GM04503 (cell line): ENCODE measurements around the gene GNB5.

Experiments
- DNase-seq: peaks from one replicate; pipeline ENCODE4 v3.0.0-alpha.2; 2012; ENCODE audit warnings: low read depth

The GNB5 gene

GRCh38 chr15:52140646-52141045, 50.5 kb downstream of the GNB5 start:
- DNase-seq: no peak

DNA sequence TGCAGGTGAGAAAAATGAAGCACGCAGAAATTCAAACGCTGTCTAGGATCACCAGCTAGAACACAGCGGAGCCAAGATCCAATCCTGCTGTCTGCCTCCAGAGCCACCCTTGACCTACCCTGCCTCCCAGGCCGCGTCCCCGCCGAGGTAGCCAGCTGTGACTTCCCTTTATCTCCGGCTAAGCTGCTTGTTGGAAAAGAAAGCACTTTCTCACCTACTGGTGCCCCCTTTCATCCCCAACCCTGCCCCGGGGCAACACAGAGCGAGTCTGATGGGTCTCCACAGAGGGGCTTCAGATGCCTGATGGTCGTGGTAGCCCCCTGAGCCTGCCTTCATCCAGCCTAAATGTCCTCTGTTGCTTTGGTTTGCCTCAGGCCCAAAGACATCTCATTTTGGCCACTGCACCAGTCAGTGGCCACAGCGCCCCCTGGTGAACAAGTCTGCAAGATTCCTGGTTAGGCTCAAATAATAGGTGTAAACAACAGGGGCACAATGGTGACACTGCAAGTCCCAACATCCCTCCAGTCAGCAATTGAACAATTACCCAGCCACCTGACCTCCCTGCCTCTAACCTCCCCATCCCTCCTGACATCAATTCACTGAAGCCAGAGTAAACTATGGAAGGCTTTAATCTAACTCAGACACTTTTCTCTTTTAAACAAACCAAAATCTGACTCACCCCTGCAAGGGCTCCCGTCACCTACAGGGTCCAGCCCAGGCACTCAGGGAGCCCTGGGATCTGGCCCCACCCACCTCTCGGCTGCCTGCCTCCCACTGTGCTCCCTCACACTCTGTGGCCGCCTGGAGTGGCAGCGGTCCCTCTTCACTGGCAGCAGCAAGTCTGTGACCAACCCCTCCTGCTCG, 51.4 kb downstream of the GNB5 start:
- no peak for DNase-seq

- DNase-seq: no peak
These were observed 53.5 kb downstream of the GNB5 start for GRCh38 chr15:52137432-52138357.

DNA sequence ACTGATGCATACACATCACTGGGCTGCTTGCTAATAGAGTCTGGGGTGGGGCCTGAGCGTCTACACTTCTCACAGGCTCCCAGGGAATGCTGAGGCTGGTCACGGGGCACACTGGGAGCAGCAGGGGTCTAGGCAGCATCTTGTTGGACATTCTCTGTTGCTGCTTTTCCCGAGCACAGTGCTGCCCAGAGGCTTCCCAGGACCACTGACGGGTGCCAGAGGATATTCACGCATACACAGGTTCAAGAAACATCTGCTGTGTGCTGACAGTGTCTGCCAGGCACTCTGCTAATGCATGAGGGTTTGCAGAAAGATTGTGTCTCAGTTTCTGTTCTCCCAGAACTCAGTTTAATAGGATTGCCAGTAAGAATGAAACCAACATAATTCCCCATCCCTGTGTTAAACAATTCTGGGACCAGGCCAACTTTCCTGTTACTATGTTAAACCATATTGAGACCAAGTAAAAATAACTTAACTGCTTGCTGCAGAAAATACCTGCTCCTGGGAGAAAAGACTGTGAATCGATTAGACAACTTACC, 54.7 kb downstream of the GNB5 start:
- no peak for DNase-seq

GRCh38 chr15:52134502-52135144, 56.6 kb downstream of the GNB5 start:
- DNase-seq: no peak

DNA sequence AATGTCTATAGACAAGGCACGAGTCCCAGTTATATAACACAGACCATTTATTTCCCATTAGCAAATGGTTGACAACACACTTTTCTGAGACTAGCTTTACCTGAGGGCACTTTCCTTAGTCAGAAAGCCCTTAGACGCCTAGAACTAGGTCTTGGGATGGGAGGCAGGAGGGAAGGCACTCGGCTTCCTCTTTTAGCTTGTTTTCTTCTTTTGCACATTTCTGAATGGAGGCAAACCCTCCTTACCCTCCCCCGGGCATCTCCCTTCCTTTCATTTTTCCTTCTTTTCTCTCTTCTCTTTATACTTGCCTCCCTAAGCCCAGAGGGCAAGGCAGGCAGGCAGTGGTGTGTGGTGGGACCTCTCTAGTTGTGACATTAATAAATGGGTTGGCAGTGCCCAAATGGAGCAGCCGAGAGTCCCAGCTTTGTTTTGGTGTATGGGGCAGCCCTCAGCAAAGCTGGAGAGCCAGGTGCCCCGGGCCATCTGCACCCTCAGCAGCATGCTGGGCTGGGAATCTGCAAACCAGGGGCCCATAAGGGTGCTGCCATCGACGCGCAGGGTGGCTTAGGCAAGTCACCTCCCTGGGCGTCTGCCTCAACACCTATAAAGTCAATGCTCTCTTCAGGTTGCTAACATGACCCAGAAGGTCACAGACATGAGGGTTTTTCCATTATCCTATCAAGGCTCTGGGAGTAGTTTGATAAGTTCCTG, 57.5 kb downstream of the GNB5 start:
- no peak for DNase-seq

- DNase-seq: no peak
These were observed 59.1 kb downstream of the GNB5 start for GRCh38 chr15:52132066-52132465.

- DNase-seq: no peak
These were observed 62.6 kb downstream of the GNB5 start for GRCh38 chr15:52128568-52128967.

DNA sequence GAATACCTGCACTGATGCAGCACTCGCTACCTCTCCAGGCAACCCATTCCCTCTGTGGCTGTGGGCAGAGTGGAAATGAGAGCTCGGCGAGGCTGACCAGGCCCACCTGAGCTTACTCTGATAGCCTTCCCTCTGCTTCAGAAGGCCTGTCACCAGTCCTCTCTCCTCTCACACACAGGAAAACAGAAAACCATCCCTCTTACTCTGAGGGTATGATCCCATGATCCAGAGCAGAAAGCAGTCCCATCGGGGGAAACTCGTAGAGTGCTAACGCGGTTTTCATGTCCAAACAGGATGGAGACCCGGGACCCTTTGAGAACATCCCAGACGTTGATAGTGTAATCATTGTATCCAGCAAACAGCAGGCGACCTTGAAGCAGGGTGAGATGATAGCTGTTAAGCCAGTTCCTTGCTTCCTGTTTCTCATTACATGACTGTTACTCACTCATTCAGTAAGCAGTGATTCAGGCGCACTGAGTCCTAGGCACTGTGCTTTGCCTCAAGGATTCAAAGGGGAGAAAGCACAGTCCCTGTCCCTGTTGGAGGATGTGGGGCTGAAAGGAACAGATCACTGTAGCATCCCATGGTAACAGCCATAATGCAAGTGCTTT, 66.8 kb downstream of the GNB5 start:
- DNase-seq: no peak

- no peak for DNase-seq
These were observed 69.3 kb downstream of the GNB5 start for GRCh38 chr15:52121896-52122295.

- no peak for DNase-seq
These were observed 70.2 kb downstream of the GNB5 start for GRCh38 chr15:52121006-52121405.

DNA sequence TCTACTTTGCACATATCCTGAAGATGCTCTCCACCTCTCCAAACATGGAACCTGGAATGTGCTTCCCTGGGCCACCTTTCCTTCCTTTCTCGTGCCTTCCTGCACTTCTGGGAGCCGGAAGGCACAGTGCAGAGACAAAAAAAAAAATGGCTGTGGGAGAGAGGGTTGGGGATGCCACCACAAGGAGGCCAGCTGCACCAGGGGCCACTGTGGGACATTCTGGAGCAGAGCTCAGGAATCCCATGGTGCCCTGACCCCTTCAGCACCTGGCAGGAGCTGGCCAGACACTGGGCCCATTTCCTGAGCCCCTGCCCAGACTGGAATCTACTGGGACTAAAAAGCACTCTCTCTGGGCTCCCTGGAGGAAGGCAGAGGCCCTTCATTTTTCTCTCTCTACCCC, 70.7 kb downstream of the GNB5 start:
- no peak for DNase-seq

GRCh38 chr15:52118969-52119749, 72.0 kb downstream of the GNB5 start:
- DNase-seq: no peak

- DNase-seq: no peak
These were observed 73.6 kb downstream of the GNB5 start for GRCh38 chr15:52117549-52117948.

DNA sequence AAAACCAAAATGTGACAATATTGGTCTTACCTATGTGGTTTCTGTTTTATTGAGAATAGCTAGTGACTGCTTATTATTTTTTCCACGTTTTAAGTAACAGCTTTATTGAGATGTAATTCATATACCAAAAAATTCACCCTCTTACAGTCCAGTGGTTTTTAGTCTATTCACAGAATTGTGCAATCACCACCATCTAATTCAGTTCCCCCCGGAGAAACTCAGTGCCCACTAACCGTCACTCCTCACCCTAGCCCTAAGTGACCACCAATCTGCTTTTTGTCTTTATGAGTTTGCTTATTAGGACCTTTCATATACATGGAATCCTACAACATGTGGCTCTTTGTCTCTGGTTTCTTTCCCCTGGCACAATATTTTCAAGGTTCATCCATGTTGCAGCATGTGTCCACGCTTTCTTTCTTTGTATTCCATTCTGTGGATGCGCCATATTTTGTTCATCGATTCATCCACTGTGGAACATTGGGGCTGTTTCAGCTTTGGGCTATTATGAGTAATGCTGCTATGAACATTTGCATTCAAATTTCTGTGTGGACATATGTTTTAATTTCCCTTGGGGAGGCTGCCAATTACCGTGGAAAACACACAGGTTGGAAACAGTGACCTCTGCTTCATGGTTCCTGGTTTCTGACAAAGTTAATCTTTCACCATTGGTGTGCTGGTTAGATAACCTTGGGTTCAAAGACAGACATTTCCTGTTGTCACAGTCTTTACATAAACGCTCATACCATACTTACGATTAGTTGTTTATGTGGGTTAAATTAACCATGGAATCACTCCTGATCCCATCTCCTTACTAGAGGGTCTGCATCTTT, 75.4 kb downstream of the GNB5 start:
- no peak for DNase-seq

- DNase-seq: no peak
These were observed 76.7 kb downstream of the GNB5 start for GRCh38 chr15:52114261-52115055.

DNA sequence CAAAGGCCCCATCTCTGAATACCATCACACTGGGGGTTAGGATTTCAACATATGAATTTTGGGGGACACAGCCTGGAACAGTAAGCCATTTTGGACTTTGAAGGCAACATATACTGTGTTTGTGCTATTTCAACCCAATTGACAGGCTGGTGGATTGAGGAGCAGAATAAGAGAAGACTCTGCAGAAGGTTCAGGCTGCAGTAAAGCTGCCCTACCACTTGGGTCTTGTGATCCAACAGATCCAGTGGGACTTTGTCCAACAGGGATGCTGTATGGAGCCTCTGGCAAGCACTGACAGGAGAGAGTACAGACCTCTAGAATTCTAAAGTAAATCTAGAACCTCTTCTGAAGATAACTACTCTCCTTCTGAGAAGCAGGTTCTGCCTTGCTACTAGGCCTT, 77.5 kb downstream of the GNB5 start:
- no peak for DNase-seq

DNA sequence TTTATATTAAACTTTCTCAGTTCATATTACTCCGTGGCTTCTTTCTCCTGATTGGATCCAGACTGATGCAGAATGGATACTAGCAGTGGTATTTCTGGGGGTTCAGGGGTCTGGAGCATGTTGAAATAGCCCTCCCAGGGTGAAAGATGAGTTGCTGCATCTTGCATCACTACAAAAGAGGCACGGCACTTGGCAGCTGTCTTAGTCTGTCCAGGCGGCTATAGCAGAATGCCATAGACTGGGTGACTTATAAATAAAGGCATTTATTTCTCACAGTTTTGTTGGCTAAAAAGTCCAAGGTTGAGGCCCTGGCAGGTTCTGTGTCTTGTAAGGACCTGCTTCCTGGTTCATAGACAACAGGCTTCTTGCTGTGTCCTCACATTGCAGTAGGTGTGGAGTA, 78.0 kb downstream of the GNB5 start:
- no peak for DNase-seq
